ENCODE results near the gene NTN1.
"Not testable (repeated sequence)": the region's sequence is repeated elsewhere in the genome, so short reads cannot be mapped to it uniquely, and the experiment has no call there.

The NTN1 gene

GRCh38 chr17:9021158-9021991 is at the start of gene NTN1:
Gene NTN1 (plus strand): TSS chr17:9021510. CDS start chr17:9022374, 864 bp downstream.
- no peaks in the 10 kb centered on the region for H3K36me3 ChIP-seq (ENCODE audit: control insufficient read depth, insufficient read depth, low read length)
- H3K4me3 ChIP-seq (ENCODE audit: low read length), result no peak within 1 kb of the TSS
- peaks cover 41% of the 10 kb centered on the region for H3K27me3 ChIP-seq (ENCODE audit: control insufficient read depth, insufficient read depth, low read length)
- H3K9ac ChIP-seq (ENCODE audit: low read length), result peak within 1 kb of the TSS; percentile 32
- peaks cover 30% of the 10 kb centered on the region for H3K4me1 ChIP-seq (ENCODE audit: control insufficient read depth, insufficient read depth, low read length)
- no peaks in the 10 kb centered on the region for H3K9me3 ChIP-seq (ENCODE audit: control insufficient read depth, low read length)

GRCh38 chr17:8975091-8975725 is 46.1 kb upstream of the NTN1 start:
- no peaks in the 10 kb centered on the region for H3K9me3 ChIP-seq (ENCODE audit: control insufficient read depth, low read length)
- H3K36me3 ChIP-seq (ENCODE audit: control insufficient read depth, insufficient read depth, low read length), result no peaks in the 10 kb centered on the region
- H3K4me3 ChIP-seq (ENCODE audit: low read length), result no peak overlapping the region

DNA sequence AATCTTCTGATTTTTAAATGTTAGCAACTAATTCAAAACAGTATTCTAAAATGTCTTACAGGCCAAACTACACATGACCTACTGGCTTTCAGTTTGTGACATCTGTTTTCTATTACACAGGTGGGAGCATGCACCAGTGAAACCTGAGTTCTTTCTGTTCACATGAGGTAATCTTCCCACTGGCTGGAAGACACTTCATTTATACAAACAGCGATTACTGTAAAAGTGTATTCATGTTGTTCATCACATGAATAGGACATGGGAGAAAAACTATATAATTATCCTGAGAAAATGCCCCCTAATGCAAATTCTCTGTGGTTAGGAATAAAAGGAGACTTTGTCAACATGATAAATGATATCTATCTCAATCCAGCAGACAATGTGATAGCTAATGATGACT is 44.7 kb upstream of the NTN1 start:
- Histone ChIP-seq H3K4me1 (ENCODE audit: control insufficient read depth, insufficient read depth, low read length) (no peaks in the 10 kb centered on the region), H3K9ac (ENCODE audit: low read length) (no peak overlapping the region), H3K27me3 (ENCODE audit: control insufficient read depth, insufficient read depth, low read length) (no peaks in the 10 kb centered on the region), H3K36me3 (ENCODE audit: control insufficient read depth, insufficient read depth, low read length) (no peaks in the 10 kb centered on the region), H3K4me3 (ENCODE audit: low read length) (no peak overlapping the region), H3K9me3 (ENCODE audit: control insufficient read depth, low read length) (no peaks in the 10 kb centered on the region)

More at GRCh38 chr17:8975091-8975725, 46.1 kb upstream of the NTN1 start:
- Histone ChIP-seq H3K9ac (ENCODE audit: low read length) (no peak overlapping the region), H3K4me1 (ENCODE audit: control insufficient read depth, insufficient read depth, low read length) (no peaks in the 10 kb centered on the region), H3K27me3 (ENCODE audit: control insufficient read depth, insufficient read depth, low read length) (no peaks in the 10 kb centered on the region)

DNA sequence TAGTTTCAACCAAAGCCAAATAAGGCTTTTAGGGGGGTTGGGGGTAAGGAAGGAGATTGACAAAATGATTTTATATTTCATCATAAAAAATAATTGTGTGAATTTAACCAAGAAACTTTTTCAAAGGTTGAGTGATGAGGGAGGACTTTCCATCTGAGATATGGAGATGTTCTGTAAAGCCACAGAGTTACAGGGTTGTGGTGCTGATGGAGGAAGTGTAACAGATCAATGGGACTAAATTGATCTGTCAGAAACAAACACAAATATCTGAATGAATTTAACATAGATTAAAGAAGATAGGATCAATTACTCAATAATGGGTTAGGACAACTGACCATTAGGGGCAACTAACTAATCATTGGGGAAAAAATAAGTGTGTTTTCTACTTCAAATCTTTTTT is 41.6 kb upstream of the NTN1 start:
- Histone ChIP-seq H3K9ac (ENCODE audit: low read length) (no peak overlapping the region), H3K4me3 (ENCODE audit: low read length) (no peak overlapping the region), H3K9me3 (ENCODE audit: control insufficient read depth, low read length) (no peaks in the 10 kb centered on the region), H3K36me3 (ENCODE audit: control insufficient read depth, insufficient read depth, low read length) (no peaks in the 10 kb centered on the region), H3K27me3 (ENCODE audit: control insufficient read depth, insufficient read depth, low read length) (no peaks in the 10 kb centered on the region), H3K4me1 (ENCODE audit: control insufficient read depth, insufficient read depth, low read length) (no peaks in the 10 kb centered on the region)

- H3K27me3 ChIP-seq (ENCODE audit: control insufficient read depth, insufficient read depth, low read length), result no peaks in the 10 kb centered on the region
- no peaks in the 10 kb centered on the region for H3K9me3 ChIP-seq (ENCODE audit: control insufficient read depth, low read length)
- no peaks in the 10 kb centered on the region for H3K36me3 ChIP-seq (ENCODE audit: control insufficient read depth, insufficient read depth, low read length)
- no peaks in the 10 kb centered on the region for H3K4me1 ChIP-seq (ENCODE audit: control insufficient read depth, insufficient read depth, low read length)
- no peak overlapping the region for H3K4me3 ChIP-seq (ENCODE audit: low read length)
- no peak overlapping the region for H3K9ac ChIP-seq (ENCODE audit: low read length)
These were observed 39.9 kb upstream of the NTN1 start for GRCh38 chr17:8981443-8981842.

- not testable (repeated sequence) for H3K9ac ChIP-seq (ENCODE audit: low read length); H3K27me3 ChIP-seq (ENCODE audit: control insufficient read depth, insufficient read depth, low read length); H3K36me3 ChIP-seq (ENCODE audit: control insufficient read depth, insufficient read depth, low read length); H3K4me1 ChIP-seq (ENCODE audit: control insufficient read depth, insufficient read depth, low read length); H3K4me3 ChIP-seq (ENCODE audit: low read length); H3K9me3 ChIP-seq (ENCODE audit: control insufficient read depth, low read length)
These were observed 37.1 kb upstream of the NTN1 start for GRCh38 chr17:8984225-8984624.

DNA sequence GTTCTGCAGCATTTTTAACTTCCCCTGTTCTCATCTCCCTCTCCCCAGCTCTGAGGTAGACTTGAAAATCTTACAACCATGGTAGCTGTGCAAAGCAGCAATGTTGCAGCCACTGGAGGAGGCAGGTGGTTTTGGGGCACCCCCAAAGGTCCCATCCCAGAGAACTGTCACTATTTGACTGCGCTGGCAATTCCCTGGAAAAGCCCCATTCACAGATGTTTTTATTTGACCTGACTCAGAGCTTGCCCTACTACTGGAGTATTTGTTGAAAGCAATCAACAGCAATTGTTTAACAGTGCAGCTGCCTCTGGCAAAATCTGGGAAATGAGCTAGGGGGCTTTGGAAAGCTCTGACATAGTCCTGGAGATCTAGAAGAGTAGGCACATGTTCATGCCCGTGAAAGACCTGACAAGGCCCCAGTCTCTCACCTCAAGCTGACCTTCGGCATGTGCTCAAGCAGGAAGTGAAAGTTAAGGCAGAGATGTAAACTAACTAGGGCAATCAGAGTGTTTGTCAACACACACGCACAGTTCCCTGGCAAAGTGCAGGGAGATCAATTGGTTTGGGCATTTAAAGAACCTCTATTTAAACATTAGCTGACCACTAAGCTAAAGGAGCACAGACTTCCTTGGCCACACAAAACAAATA is 36.1 kb upstream of the NTN1 start:
- Histone ChIP-seq H3K9ac (ENCODE audit: low read length) (no peak overlapping the region), H3K4me1 (ENCODE audit: control insufficient read depth, insufficient read depth, low read length) (no peaks in the 10 kb centered on the region), H3K27me3 (ENCODE audit: control insufficient read depth, insufficient read depth, low read length) (no peaks in the 10 kb centered on the region), H3K36me3 (ENCODE audit: control insufficient read depth, insufficient read depth, low read length) (no peaks in the 10 kb centered on the region), H3K9me3 (ENCODE audit: control insufficient read depth, low read length) (no peaks in the 10 kb centered on the region), H3K4me3 (ENCODE audit: low read length) (no peak overlapping the region)

DNA sequence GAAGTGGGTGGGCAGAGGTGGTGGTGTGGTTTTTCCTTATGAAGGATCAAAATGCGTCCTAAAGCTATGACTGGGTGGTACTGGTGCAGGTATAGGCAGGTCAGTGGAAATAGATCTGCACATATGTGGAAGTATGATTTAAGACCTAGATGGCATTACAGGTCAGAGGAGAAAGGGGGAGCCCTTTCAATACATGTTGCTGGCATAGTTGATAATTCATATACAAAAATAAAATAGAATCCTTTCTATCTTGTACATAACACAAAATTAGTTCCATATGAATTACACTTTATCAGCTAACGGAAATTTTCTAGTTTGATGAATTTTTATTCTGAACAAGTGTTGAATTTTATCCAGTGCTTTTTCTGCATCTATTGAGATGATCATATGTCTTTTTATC is 35.0 kb upstream of the NTN1 start:
- H3K4me1 ChIP-seq (ENCODE audit: control insufficient read depth, insufficient read depth, low read length), result no peaks in the 10 kb centered on the region
- H3K9me3 ChIP-seq (ENCODE audit: control insufficient read depth, low read length), result no peaks in the 10 kb centered on the region
- no peaks in the 10 kb centered on the region for H3K27me3 ChIP-seq (ENCODE audit: control insufficient read depth, insufficient read depth, low read length)
- no peaks in the 10 kb centered on the region for H3K36me3 ChIP-seq (ENCODE audit: control insufficient read depth, insufficient read depth, low read length)
- H3K9ac ChIP-seq (ENCODE audit: low read length), result no peak overlapping the region
- no peak overlapping the region for H3K4me3 ChIP-seq (ENCODE audit: low read length)

DNA sequence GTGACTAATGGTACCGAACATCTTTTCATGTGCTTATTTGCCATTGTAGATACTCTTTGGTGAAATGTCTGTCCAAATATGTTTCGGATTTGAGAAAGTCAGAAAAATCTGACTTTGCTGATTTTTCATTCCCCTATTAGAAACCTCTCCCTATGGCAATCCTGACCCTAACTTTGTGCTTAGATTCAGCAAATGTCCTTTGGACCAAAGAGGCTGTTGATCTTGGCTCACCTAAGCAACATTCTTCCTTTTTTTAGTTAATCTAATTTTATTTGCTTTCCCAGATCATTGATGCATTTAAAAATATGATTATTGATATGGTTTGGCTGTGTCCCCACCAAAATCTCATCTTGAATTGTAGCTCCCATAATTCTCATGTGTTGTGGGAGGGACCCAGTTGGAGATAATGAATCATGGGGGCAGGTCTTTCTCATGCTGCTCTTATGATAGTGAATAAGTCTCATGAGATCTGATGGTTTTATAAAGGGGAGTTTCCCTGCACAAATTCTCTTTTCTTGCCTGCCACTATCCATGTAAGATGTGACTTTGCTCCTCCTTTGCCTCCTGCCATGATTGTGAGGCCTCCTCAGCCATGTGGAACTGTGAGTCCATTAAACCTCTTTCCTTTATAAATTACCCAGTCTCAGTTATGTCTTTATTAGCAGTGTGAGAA is 32.9 kb upstream of the NTN1 start:
- not testable (repeated sequence) for H3K4me3 ChIP-seq (ENCODE audit: low read length)

GRCh38 chr17:8991514-8992285 is 29.6 kb upstream of the NTN1 start:
- Histone ChIP-seq H3K9me3 (ENCODE audit: control insufficient read depth, low read length) (no peaks in the 10 kb centered on the region), H3K4me3 (ENCODE audit: low read length) (no peak overlapping the region), H3K4me1 (ENCODE audit: control insufficient read depth, insufficient read depth, low read length) (no peaks in the 10 kb centered on the region), H3K9ac (ENCODE audit: low read length) (no peak overlapping the region), H3K36me3 (ENCODE audit: control insufficient read depth, insufficient read depth, low read length) (no peaks in the 10 kb centered on the region), H3K27me3 (ENCODE audit: control insufficient read depth, insufficient read depth, low read length) (no peaks in the 10 kb centered on the region)

More for the DNA sequence above, 32.9 kb upstream of the NTN1 start:
- not testable (repeated sequence) for H3K4me1 ChIP-seq (ENCODE audit: control insufficient read depth, insufficient read depth, low read length); H3K27me3 ChIP-seq (ENCODE audit: control insufficient read depth, insufficient read depth, low read length); H3K9me3 ChIP-seq (ENCODE audit: control insufficient read depth, low read length); H3K36me3 ChIP-seq (ENCODE audit: control insufficient read depth, insufficient read depth, low read length); H3K9ac ChIP-seq (ENCODE audit: low read length)

GRCh38 chr17:8994319-8994718 is 27.0 kb upstream of the NTN1 start:
- H3K4me1 ChIP-seq (ENCODE audit: control insufficient read depth, insufficient read depth, low read length), result no peaks in the 10 kb centered on the region
- H3K9me3 ChIP-seq (ENCODE audit: control insufficient read depth, low read length), result no peaks in the 10 kb centered on the region
- H3K9ac ChIP-seq (ENCODE audit: low read length), result no peak overlapping the region
- no peak overlapping the region for H3K4me3 ChIP-seq (ENCODE audit: low read length)
- no peaks in the 10 kb centered on the region for H3K36me3 ChIP-seq (ENCODE audit: control insufficient read depth, insufficient read depth, low read length)
- H3K27me3 ChIP-seq (ENCODE audit: control insufficient read depth, insufficient read depth, low read length), result no peaks in the 10 kb centered on the region

All from mucosa of stomach (tissue), 1 donor.